A549 (cell line): Measurements from ENCODE around the gene EHBP1. TPM values are rescaled to one million over a fixed set of nuclear protein-coding genes. Genes with fewer than 3 reads are reported as not detected.
A peak's percentile ranks its signal among the peaks of the same experiment; 100 is the strongest.

Experiments
- ATAC-seq, 2 experiments: fragments of 200-7000 bp in 1 of 2; fragments of >200 bp in 1 of 2; cut with Nextera tagmentation in 1 of 2; cut with Tn5 transposase in 1 of 2; 3 replicates each; pipeline versions ENCODE4 v1.8.0 to v1.9.1; 2018 to 2020; ENCODE audit warnings: mild to moderate bottlenecking in 1 of 2, moderate library complexity in 1 of 2
- CTCF ChIA-PET: fragments of 300-600 bp; sonication (Branson Sonifier 250); formaldehyde crosslinking; extraction: SDS; loops from one replicate; lab custom pipeline; 2021; ENCODE audit warnings: antibody characterized with exemption, inconsistent platforms; lab: Yijun Ruan, JAX
- POLR2A ChIA-PET: fragments of 350-600 bp; formaldehyde crosslinking; extraction: SDS; loops from one replicate; lab custom pipeline; 2021; ENCODE audit warnings: antibody characterized with exemption, inconsistent platforms; lab: Yijun Ruan, JAX
- DNase-seq, 2 experiments: peaks; one replicate each; pipeline versions ENCODE4 v3.0.0 to v3.0.0-alpha.2; 2011 to 2016; ENCODE audit warnings: low read depth in 1 of 2, low spot score in 1 of 2
- FAIRE-seq: peaks from 2 replicates; lab custom pipeline; 2011; peaks lifted over from hg19 to GRCh38; lab: Jason Lieb, UNC
- H3K27ac ChIP-seq, 2 experiments: fragments of >200 bp; sonication (Bioruptor Twin); formaldehyde crosslinking; 3 replicates each; pipeline ENCODE4 v1.5.1; 2016 to 2017
- H3K4me1 ChIP-seq: fragments of >200 bp; sonication (Bioruptor Twin); formaldehyde crosslinking; 3 replicates; pipeline ENCODE4 v1.6.1; 2016
- H3K4me2 ChIP-seq: fragments of >200 bp; sonication (Bioruptor Twin); formaldehyde crosslinking; 3 replicates; pipeline ENCODE4 v1.6.1; 2016
- H3K4me3 ChIP-seq: fragments of >200 bp; sonication (Bioruptor Twin); formaldehyde crosslinking; 3 replicates; pipeline ENCODE4 v1.5.1; 2016
- H3K9me3 ChIP-seq: fragments of >200 bp; sonication (Bioruptor Twin); formaldehyde crosslinking; 3 replicates; pipeline ENCODE4 v1.6.1; 2016
- CEBPB ChIP-seq, 2 experiments: fragments of >200 bp in 1 of 2; sonication (Bioruptor Twin) in 1 of 2; formaldehyde crosslinking in 1 of 2; IDR thresholded peaks; 2 replicates each; pipeline ENCODE4 v1.6.1; 2012 to 2016
- CHD4 ChIP-seq: fragments of 200-600 bp; sonication (generic); IDR thresholded peaks from 2 replicates; pipeline ENCODE4 v1.6.1; 2016; ENCODE audit warnings: antibody characterized with exemption, mild to moderate bottlenecking, borderline replicate concordance
- EHMT2 ChIP-seq: fragments of 200-600 bp; sonication (generic); IDR thresholded peaks from 2 replicates; pipeline ENCODE4 v1.6.1; 2016; ENCODE audit warnings: antibody characterized with exemption, low read depth, mild to moderate bottlenecking, moderate library complexity
- ELK1 ChIP-seq: fragments of 150-350 bp; IDR thresholded peaks from 2 replicates; pipeline ENCODE4 v1.6.1; 2014; ENCODE audit warnings: low read depth, mild to moderate bottlenecking, low read length
- EP300 ChIP-seq, 2 experiments: fragments of >200 bp; sonication (Bioruptor Twin); formaldehyde crosslinking; IDR thresholded peaks; 2 replicates in 1 of 2; 3 replicates in 1 of 2; pipeline ENCODE4 v1.6.1; 2016 to 2017
- FOSB ChIP-seq: fragments of 250-450 bp; sonication (Bioruptor Pico); IDR thresholded peaks from 2 replicates; pipeline ENCODE4 v1.5.0; 2020; ENCODE audit warnings: mild to moderate bottlenecking, moderate library complexity
- FOXS1 ChIP-seq: fragments of 250-450 bp; sonication (Bioruptor Pico); IDR thresholded peaks from 2 replicates; pipeline ENCODE4 v1.5.0; 2020; ENCODE audit warnings: mild to moderate bottlenecking, moderate library complexity
- HDAC2 ChIP-seq: fragments of 200-600 bp; sonication (generic); IDR thresholded peaks from 2 replicates; pipeline ENCODE4 v1.6.1; 2016
- HEYL ChIP-seq: fragments of 250-450 bp; sonication (Bioruptor Pico); IDR thresholded peaks from 2 replicates; pipeline ENCODE4 v1.8.0; 2021; ENCODE audit warnings: mild to moderate bottlenecking, moderate library complexity
- HMGXB4 ChIP-seq: fragments of 250-450 bp; sonication (Bioruptor Pico); IDR thresholded peaks from 2 replicates; pipeline ENCODE4 v1.5.0; 2021; ENCODE audit warnings: mild to moderate bottlenecking, moderate library complexity, borderline replicate concordance
- HOXB5 ChIP-seq: fragments of 250-450 bp; sonication (Bioruptor Pico); IDR thresholded peaks from 2 replicates; pipeline ENCODE4 v1.5.0; 2020; ENCODE audit warnings: mild to moderate bottlenecking, moderate library complexity
- NPAS2 ChIP-seq: fragments of 250-450 bp; sonication (Bioruptor Pico); IDR thresholded peaks from 2 replicates; pipeline ENCODE4 v1.8.0; 2022; ENCODE audit warnings: mild to moderate bottlenecking, moderate library complexity, borderline replicate concordance
- PHF8 ChIP-seq: fragments of 200-600 bp; sonication (generic); IDR thresholded peaks from 2 replicates; pipeline ENCODE4 v1.6.1; 2016; ENCODE audit warnings: low read depth, mild to moderate bottlenecking, antibody characterized with exemption, moderate library complexity, borderline replicate concordance
- POLR2A ChIP-seq: IDR thresholded peaks from 2 replicates; pipeline ENCODE4 v1.6.1; 2012; ENCODE audit warnings: mild to moderate bottlenecking, low read length
- POLR2AphosphoS2 ChIP-seq: conservative IDR thresholded peaks from 2 replicates; pipeline ENCODE4 v1.6.1; 2012; ENCODE audit warnings: low read length, improper control_type of control experiment, inconsistent platforms
- RAD21 ChIP-seq, 2 experiments: fragments of >200 bp in 1 of 2; sonication (Bioruptor Twin) in 1 of 2; formaldehyde crosslinking in 1 of 2; IDR thresholded peaks in 1 of 2; conservative IDR thresholded peaks in 1 of 2; 2 replicates in 1 of 2; 3 replicates in 1 of 2; pipeline ENCODE4 v1.6.1; 2012 to 2018; ENCODE audit warnings: inconsistent platforms in 1 of 2
- SMC3 ChIP-seq: fragments of >200 bp; sonication (Bioruptor Twin); formaldehyde crosslinking; IDR thresholded peaks from 3 replicates; pipeline ENCODE4 v1.6.1; 2018; ENCODE audit warnings: inconsistent platforms
- ZC3H11A ChIP-seq: fragments of 450-650 bp; IDR thresholded peaks from 2 replicates; pipeline ENCODE4 v1.6.1; 2014; ENCODE audit warnings: antibody characterized with exemption, mild to moderate bottlenecking
- ZFP36 ChIP-seq: fragments of 450-650 bp; IDR thresholded peaks from 2 replicates; pipeline ENCODE4 v1.6.1; 2014; ENCODE audit warnings: borderline replicate concordance; ENCODE audit not compliant: partially characterized antibody
- ZSCAN20 ChIP-seq: fragments of 250-450 bp; sonication (Bioruptor Pico); IDR thresholded peaks from 2 replicates; pipeline ENCODE4 v1.8.0; 2022; ENCODE audit warnings: mild to moderate bottlenecking, moderate library complexity
- WGBS: methylation state at CpG from one replicate; pipeline ENCODE4 v1.1.6; 2017; ENCODE audit errors: missing lambda C conversion rate; 5-methylcytosine and 5-hydroxymethylcytosine counted together
- polyA plus RNA-seq, 4 experiments: library from polyadenylated mRNA; depleted of rRNA in 3 of 4; stranded (reverse); fragments of >200 nt; fragmentation: RNase III in 1 of 4; extraction: RNeasy Plus Mini Kit Qiagen cat#74134 plus additional on column Dnase treatment in 1 of 4; gene quantifications; 2 replicates in 3 of 4; 3 replicates in 1 of 4; pipeline ENCODE4 v1.2.3, GENCODE V29; 2011 to 2017

Gene EHBP1
- polyA plus RNA-seq, 2 of the 4 experiments (the other 2 are of a cell fraction) = 65.7 to 204 TPM

- Histone ChIP-seq H3K27ac (peak overlapping the region; percentile 38 to 80; a peak in 5 of 6 replicates), H3K4me2 (peak overlapping the region; percentile 78), H3K4me1 (no peaks in the 10 kb centered on the region), H3K4me3 (peak overlapping the region; percentile 37), H3K9me3 (no peaks in the 10 kb centered on the region)
- CTCF ChIA-PET = no interaction called here
- no peak for TF ChIP-seq HDAC2
- 0 out of 5 replicates have a peak, but pooled peaks of 1 of the 2 experiments have one; percentile 10 for TF ChIP-seq RAD21 (conservative IDR thresholded peaks at IDR 0.05 in 1 of 2, IDR thresholded peaks at IDR 0.05 in 1 of 2)
- 0 out of 4 replicates have a peak, but pooled peaks of 1 of the 2 experiments have one; percentile 15 for TF ChIP-seq CEBPB (IDR thresholded peaks at IDR 0.05)
- WGBS = 51% methylated on average over 33 of the region's 39 CpGs
- ATAC-seq (peak; percentile 55 to 75), FAIRE-seq (no peak), DNase-seq (no peak)
- POLR2A ChIA-PET = interaction anchor here (0.6 kb wide), 2 partner anchors 10 to 103 kb away, joined by 3 to 4 read pairs; no protein-coding TSS in a partner anchor
These were observed 354.4 kb downstream of the EHBP1 start for GRCh38 chr2:63059793-63060471.

GRCh38 chr2:63060472-63060991 lies 355.0 kb downstream of the EHBP1 start:
- no peak for ATAC-seq
- CTCF ChIA-PET = no interaction called here
- TF ChIP-seq FOXS1 (CRISPR knock-in tag) (no peak), HOXB5 (CRISPR knock-in tag) (no peak)
- TF ChIP-seq, all 56 proteins: peak for 0
- Histone ChIP-seq H3K4me2 (peak overlapping the region; percentile 78), H3K4me1 (no peaks in the 10 kb centered on the region), H3K9me3 (no peaks in the 10 kb centered on the region), H3K4me3 (peak overlapping the region; percentile 37; the same call in 2 of the 3 replicates), H3K27ac (no peak overlapping the region)
- 60% methylated on average over 5 of the region's 5 CpGs for WGBS
- POLR2A ChIA-PET = interaction anchor here (0.6 kb wide), 2 partner anchors 10 to 103 kb away, joined by 3 to 4 read pairs; no protein-coding TSS in a partner anchor
- DNase-seq = no peak
- FAIRE-seq = no peak

- CTCF ChIA-PET = no interaction called here
- Histone ChIP-seq H3K4me1 (no peaks in the 10 kb centered on the region), H3K4me2 (no peak overlapping the region), H3K4me3 (no peak overlapping the region), H3K9me3 (no peaks in the 10 kb centered on the region), H3K27ac (no peak overlapping the region)
- TF ChIP-seq EHMT2 = no peak
- TF ChIP-seq ZFP36 = peak; percentile 3
- POLR2A ChIA-PET = interaction anchor here (0.5 kb wide), 1 partner anchor 14 kb away, joined by 3 read pairs; no protein-coding TSS in a partner anchor
- FAIRE-seq (no peak), DNase-seq (no peak), ATAC-seq (no peak)
- WGBS = 65% methylated on average over 1 of the region's 1 CpG
These were observed 358.7 kb downstream of the EHBP1 start for GRCh38 chr2:63064197-63064596.

- no peak for TF ChIP-seq POLR2A
- no peak for TF ChIP-seq EP300 (IDR thresholded peaks at IDR 0.05)
- no peak for TF ChIP-seq HEYL (CRISPR knock-in tag)
- TF ChIP-seq CHD4 = no peak
- no peak for TF ChIP-seq ELK1
- no peak for TF ChIP-seq FOXS1 (CRISPR knock-in tag)
- TF ChIP-seq FOSB (CRISPR knock-in tag) = no peak
- TF ChIP-seq POLR2AphosphoS2 = no peak
- no peak for TF ChIP-seq HMGXB4 (CRISPR knock-in tag)
- no peak for TF ChIP-seq ZFP36
- no peak for TF ChIP-seq NPAS2 (CRISPR knock-in tag)
- TF ChIP-seq HDAC2 = no peak
- no peak for TF ChIP-seq PHF8
- no peak for TF ChIP-seq CEBPB (IDR thresholded peaks at IDR 0.05)
- no peak for TF ChIP-seq SMC3
- TF ChIP-seq RAD21 (conservative IDR thresholded peaks at IDR 0.05 in 1 of 2, IDR thresholded peaks at IDR 0.05 in 1 of 2) = no peak
- TF ChIP-seq ZC3H11A = no peak
- no peak for TF ChIP-seq ZSCAN20 (CRISPR knock-in tag)
- no peak overlapping the region for H3K4me2 ChIP-seq
- DNase-seq = no peak
- H3K9me3 ChIP-seq = no peaks in the 10 kb centered on the region
- no peak for FAIRE-seq
- H3K4me3 ChIP-seq = no peak overlapping the region
- ATAC-seq = no peak
- 41% methylated on average over 4 of the region's 4 CpGs for WGBS
- ChIA-PET CTCF (interaction anchor here (1.3 kb wide), 1 partner anchor 124 kb away, joined by 3 read pairs; no protein-coding TSS in a partner anchor), POLR2A (no interaction called here)
- H3K27ac ChIP-seq = no peak overlapping the region
- no peaks in the 10 kb centered on the region for H3K4me1 ChIP-seq
These were observed 359.1 kb downstream of the EHBP1 start for GRCh38 chr2:63064661-63065060.
